ENCODE data around the gene SP140L. TPM values are rescaled to one million over a fixed set of nuclear protein-coding genes. Genes with fewer than 3 reads are reported as not detected.
A peak's percentile ranks its signal among the peaks of the same experiment; 100 is the strongest.

SP140L gene
- total and polyA plus RNA-seq, 2 donors (not counting 1 experiment from before 2014, with no cell fraction given): 94.6 to 154 TPM

- intact Hi-C loops (cut with micrococcal nuclease): no loop called here
- Histone ChIP-seq H3K9ac (ENCODE audit: low read length) (no peak overlapping the region), H3K4me1 (ENCODE audit: control insufficient read depth in 2 of 2, insufficient read depth in 2 of 2, low read length in 2 of 2) (peaks cover 50 to 78% of the 10 kb centered on the region in 2 donors), H3K27me3 (replicated peaks in 1 of 4; ENCODE audit: control extremely low read depth in 1 of 4, control insufficient read depth in 3 of 4, insufficient read depth in 4 of 4, low read length in 3 of 4) (no peaks in the 10 kb centered on the region), H4K20me1 (ENCODE audit: control insufficient read depth, insufficient read depth, low read length, poor library complexity, severe bottlenecking) (no peaks in the 10 kb centered on the region), H3K27ac (ENCODE audit: low read length in 2 of 2) (peak overlapping the region in 1 of 2 donors; percentile 64), H3K4me2 (replicated peaks; ENCODE audit: low read depth, low read length, poor library complexity, severe bottlenecking) (no peak overlapping the region), H3K36me3 (replicated peaks in 1 of 2; ENCODE audit: control extremely low read depth in 1 of 2, control insufficient read depth in 1 of 2, extremely low read depth in 1 of 2, insufficient read depth in 2 of 2, low read length in 1 of 2) (no peaks in the 10 kb centered on the region), H2AFZ (ENCODE audit: insufficient read depth, low read depth, low read length, poor library complexity, severe bottlenecking) (no peak overlapping the region), H3K9me3 (ENCODE audit: control extremely low read depth in 1 of 3, control insufficient read depth in 2 of 3, insufficient read depth in 1 of 3, low read length in 2 of 3) (peaks cover 0 to 14% (median 0%) of the 10 kb centered on the region in 3 donors), H3K79me2 (ENCODE audit: control insufficient read depth, insufficient read depth, low read length) (peaks cover 40% of the 10 kb centered on the region), H3K4me3 (ENCODE audit: control extremely low read depth in 1 of 5, extremely low read depth in 1 of 5, insufficient read depth in 1 of 5, low read depth in 2 of 5, low read length in 4 of 5) (no peak overlapping the region)
- Mint-ChIP-seq H3K9me3 (ENCODE audit: insufficient read depth) (no peaks in the 10 kb centered on the region), H3K4me3 (no peak overlapping the region), H3K27me3 (no peaks in the 10 kb centered on the region), H3K27ac (peak overlapping the region; percentile 72), H3K4me1 (peaks cover 74% of the 10 kb centered on the region)
- no peak for ATAC-seq (ENCODE audit: low read depth)
- no peak for DNase-seq
- 99% methylated on average over 9 of the region's 12 CpGs for WGBS (ENCODE audit: insufficient coverage)
- POLR2A ChIA-PET: no interaction called here
- TF ChIP-seq EZH2 (IDR thresholded peaks at IDR 0.05; ENCODE audit: borderline replicate concordance, insufficient read depth, low read depth, low read length, poor library complexity, severe bottlenecking) (no peak), CTCF (IDR thresholded peaks at IDR 0.05) (no peak)
- CTCF ChIA-PET: interaction anchor here (0.5 to 1.1 kb wide), 4 partner anchors 95 to 491 kb away, joined by 3 to 4 read pairs (median 3); no protein-coding TSS in a partner anchor
These were observed 4.2 kb upstream of the SP140L start for GRCh38 chr2:230322561-230323384.

Measured in B cell (primary cell).